ENCODE data around the gene MYL10. TPM values are rescaled to one million over a fixed set of nuclear protein-coding genes. Genes with fewer than 3 reads are reported as not detected.

MYL10 gene
- total and polyA plus RNA-seq, 2 experiments from 2014 or later: 1.3 TPM; not detected in 1

DNA sequence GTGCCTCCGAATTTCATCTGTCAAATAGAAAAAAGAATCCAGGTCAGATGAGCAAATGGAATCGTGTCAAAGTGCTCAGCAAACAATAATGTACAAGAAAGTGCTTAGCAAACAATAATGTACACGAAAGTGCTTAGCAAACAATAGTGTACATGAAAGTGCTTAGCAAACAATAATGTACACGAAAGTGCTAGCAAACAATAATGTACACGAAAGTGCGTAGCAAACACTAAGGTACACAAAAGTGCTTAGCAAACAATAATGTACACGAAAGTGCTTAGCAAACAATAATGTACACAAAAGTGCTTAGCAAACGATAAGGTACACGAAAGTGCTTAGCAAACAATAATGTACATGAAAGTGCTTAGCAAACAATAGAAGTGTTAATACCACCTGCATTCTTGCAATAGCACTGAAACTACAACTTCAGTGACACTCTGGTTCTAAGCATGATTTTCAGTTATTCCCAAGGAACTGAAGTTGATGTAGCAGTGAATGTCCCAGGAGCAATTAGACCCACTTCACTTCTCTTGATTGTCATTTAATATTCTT lies 33.4 kb upstream of the MYL10 start (continued):
- TF ChIP-seq, protein P1, sequence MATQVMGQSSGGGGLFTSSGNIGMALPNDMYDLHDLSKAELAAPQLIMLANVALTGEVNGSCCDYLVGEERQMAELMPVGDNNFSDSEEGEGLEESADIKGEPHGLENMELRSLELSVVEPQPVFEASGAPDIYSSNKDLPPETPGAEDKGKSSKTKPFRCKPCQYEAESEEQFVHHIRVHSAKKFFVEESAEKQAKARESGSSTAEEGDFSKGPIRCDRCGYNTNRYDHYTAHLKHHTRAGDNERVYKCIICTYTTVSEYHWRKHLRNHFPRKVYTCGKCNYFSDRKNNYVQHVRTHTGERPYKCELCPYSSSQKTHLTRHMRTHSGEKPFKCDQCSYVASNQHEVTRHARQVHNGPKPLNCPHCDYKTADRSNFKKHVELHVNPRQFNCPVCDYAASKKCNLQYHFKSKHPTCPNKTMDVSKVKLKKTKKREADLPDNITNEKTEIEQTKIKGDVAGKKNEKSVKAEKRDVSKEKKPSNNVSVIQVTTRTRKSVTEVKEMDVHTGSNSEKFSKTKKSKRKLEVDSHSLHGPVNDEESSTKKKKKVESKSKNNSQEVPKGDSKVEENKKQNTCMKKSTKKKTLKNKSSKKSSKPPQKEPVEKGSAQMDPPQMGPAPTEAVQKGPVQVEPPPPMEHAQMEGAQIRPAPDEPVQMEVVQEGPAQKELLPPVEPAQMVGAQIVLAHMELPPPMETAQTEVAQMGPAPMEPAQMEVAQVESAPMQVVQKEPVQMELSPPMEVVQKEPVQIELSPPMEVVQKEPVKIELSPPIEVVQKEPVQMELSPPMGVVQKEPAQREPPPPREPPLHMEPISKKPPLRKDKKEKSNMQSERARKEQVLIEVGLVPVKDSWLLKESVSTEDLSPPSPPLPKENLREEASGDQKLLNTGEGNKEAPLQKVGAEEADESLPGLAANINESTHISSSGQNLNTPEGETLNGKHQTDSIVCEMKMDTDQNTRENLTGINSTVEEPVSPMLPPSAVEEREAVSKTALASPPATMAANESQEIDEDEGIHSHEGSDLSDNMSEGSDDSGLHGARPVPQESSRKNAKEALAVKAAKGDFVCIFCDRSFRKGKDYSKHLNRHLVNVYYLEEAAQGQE (IDR thresholded peaks at IDR 0.05; ENCODE audit: unreplicated experiment): no peak
- TF ChIP-seq, protein P2, sequence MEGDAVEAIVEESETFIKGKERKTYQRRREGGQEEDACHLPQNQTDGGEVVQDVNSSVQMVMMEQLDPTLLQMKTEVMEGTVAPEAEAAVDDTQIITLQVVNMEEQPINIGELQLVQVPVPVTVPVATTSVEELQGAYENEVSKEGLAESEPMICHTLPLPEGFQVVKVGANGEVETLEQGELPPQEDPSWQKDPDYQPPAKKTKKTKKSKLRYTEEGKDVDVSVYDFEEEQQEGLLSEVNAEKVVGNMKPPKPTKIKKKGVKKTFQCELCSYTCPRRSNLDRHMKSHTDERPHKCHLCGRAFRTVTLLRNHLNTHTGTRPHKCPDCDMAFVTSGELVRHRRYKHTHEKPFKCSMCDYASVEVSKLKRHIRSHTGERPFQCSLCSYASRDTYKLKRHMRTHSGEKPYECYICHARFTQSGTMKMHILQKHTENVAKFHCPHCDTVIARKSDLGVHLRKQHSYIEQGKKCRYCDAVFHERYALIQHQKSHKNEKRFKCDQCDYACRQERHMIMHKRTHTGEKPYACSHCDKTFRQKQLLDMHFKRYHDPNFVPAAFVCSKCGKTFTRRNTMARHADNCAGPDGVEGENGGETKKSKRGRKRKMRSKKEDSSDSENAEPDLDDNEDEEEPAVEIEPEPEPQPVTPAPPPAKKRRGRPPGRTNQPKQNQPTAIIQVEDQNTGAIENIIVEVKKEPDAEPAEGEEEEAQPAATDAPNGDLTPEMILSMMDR (conservative IDR thresholded peaks at IDR 0.05; ENCODE audit: low read depth in 2 of 2): no peak
- no peak for TF ChIP-seq ZNF331 (CRISPR knock-in tag; IDR thresholded peaks at IDR 0.05; ENCODE audit: low read depth)
- TF ChIP-seq NANOG (IDR thresholded peaks at IDR 0.05; ENCODE audit: borderline replicate concordance): no peak
- TF ChIP-seq EZH2 (IDR thresholded peaks at IDR 0.05; ENCODE audit: low read depth, unreplicated experiment): no peak
- TF ChIP-seq STAT1 (IDR thresholded peaks at IDR 0.05; ENCODE audit: unreplicated experiment): no peak
- TF ChIP-seq CREB1 (CRISPR knock-in tag; IDR thresholded peaks at IDR 0.05; ENCODE audit: low read depth): no peak

DNA sequence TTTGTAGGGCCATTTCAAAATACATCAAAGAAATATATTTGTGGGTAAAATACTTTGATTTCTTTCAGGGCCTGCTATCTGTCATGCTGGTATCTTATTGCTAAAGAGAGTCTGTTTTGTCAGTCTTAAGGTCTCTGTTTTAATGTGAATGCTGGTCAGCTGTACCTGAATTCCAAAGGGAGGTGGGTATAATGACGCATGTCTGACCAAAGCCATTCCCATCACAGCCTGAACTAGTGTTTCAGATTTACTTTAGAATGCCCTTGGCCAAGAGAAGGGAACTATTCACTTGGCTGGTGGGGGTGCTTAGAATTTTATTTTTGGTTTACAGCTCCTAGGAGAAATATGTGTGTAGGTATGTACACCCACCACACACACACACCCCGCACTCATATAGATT lies 30.6 kb upstream of the MYL10 start:
- H2AFZ ChIP-seq: no peak overlapping the region
- H3K4me2 ChIP-seq: no peak overlapping the region
- no peaks in the 10 kb centered on the region for H3K27me3 ChIP-seq (ENCODE audit: insufficient read depth)
- no peak overlapping the region for H3K27ac ChIP-seq (ENCODE audit: low read depth)
- peaks cover 16% of the 10 kb centered on the region for H3K4me1 ChIP-seq (ENCODE audit: insufficient read depth)
- H3K36me3 ChIP-seq (ENCODE audit: insufficient read depth): no peaks in the 10 kb centered on the region
- Mint-ChIP-seq H3K27ac (no peak overlapping the region), H3K4me3 (no peak overlapping the region), H3K27me3 (ENCODE audit: insufficient read depth, low read depth, poor library complexity) (peaks cover 10% of the 10 kb centered on the region), H3K36me3 (ENCODE audit: low read depth) (peaks cover 4% of the 10 kb centered on the region; the same call in 2 of the 3 replicates), H3K9me3 (peaks cover 13% of the 10 kb centered on the region), H3K4me1 (peaks cover 16% of the 10 kb centered on the region)
- TF ChIP-seq STAT1 (IDR thresholded peaks at IDR 0.05; ENCODE audit: unreplicated experiment): no peak
- no peak for TF ChIP-seq EZH2 (IDR thresholded peaks at IDR 0.05; ENCODE audit: low read depth, unreplicated experiment)
- TF ChIP-seq, protein P3, sequence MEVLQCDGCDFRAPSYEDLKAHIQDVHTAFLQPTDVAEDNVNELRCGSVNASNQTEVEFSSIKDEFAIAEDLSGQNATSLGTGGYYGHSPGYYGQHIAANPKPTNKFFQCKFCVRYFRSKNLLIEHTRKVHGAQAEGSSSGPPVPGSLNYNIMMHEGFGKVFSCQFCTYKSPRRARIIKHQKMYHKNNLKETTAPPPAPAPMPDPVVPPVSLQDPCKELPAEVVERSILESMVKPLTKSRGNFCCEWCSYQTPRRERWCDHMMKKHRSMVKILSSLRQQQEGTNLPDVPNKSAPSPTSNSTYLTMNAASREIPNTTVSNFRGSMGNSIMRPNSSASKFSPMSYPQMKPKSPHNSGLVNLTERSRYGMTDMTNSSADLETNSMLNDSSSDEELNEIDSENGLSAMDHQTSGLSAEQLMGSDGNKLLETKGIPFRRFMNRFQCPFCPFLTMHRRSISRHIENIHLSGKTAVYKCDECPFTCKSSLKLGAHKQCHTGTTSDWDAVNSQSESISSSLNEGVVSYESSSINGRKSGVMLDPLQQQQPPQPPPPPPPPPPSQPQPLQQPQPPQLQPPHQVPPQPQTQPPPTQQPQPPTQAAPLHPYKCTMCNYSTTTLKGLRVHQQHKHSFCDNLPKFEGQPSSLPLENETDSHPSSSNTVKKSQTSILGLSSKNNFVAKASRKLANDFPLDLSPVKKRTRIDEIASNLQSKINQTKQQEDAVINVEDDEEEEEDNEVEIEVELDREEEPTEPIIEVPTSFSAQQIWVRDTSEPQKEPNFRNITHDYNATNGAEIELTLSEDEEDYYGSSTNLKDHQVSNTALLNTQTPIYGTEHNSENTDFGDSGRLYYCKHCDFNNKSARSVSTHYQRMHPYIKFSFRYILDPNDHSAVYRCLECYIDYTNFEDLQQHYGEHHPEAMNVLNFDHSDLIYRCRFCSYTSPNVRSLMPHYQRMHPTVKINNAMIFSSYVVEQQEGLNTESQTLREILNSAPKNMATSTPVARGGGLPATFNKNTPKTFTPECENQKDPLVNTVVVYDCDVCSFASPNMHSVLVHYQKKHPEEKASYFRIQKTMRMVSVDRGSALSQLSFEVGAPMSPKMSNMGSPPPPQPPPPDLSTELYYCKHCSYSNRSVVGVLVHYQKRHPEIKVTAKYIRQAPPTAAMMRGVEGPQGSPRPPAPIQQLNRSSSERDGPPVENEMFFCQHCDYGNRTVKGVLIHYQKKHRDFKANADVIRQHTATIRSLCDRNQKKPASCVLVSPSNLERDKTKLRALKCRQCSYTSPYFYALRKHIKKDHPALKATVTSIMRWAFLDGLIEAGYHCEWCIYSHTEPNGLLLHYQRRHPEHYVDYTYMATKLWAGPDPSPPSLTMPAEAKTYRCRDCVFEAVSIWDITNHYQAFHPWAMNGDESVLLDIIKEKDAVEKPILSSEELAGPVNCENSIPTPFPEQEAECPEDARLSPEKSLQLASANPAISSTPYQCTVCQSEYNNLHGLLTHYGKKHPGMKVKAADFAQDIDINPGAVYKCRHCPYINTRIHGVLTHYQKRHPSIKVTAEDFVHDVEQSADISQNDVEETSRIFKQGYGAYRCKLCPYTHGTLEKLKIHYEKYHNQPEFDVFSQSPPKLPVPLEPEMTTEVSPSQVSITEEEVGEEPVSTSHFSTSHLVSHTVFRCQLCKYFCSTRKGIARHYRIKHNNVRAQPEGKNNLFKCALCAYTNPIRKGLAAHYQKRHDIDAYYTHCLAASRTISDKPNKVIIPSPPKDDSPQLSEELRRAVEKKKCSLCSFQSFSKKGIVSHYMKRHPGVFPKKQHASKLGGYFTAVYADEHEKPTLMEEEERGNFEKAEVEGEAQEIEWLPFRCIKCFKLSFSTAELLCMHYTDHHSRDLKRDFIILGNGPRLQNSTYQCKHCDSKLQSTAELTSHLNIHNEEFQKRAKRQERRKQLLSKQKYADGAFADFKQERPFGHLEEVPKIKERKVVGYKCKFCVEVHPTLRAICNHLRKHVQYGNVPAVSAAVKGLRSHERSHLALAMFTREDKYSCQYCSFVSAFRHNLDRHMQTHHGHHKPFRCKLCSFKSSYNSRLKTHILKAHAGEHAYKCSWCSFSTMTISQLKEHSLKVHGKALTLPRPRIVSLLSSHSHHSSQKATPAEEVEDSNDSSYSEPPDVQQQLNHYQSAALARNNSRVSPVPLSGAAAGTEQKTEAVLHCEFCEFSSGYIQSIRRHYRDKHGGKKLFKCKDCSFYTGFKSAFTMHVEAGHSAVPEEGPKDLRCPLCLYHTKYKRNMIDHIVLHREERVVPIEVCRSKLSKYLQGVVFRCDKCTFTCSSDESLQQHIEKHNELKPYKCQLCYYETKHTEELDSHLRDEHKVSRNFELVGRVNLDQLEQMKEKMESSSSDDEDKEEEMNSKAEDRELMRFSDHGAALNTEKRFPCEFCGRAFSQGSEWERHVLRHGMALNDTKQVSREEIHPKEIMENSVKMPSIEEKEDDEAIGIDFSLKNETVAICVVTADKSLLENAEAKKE (CRISPR knock-in tag; IDR thresholded peaks at IDR 0.05): no peak
- no peak for TF ChIP-seq NANOG (IDR thresholded peaks at IDR 0.05; ENCODE audit: borderline replicate concordance)
- no peak for TF ChIP-seq EZH2phosphoT487 (IDR thresholded peaks at IDR 0.05; ENCODE audit: unreplicated experiment)
- TF ChIP-seq POLR2AphosphoS5 (IDR thresholded peaks at IDR 0.05; ENCODE audit: low read depth): no peak
- TF ChIP-seq JUNB (IDR thresholded peaks at IDR 0.05; ENCODE audit: unreplicated experiment): no peak
- no peaks in the 10 kb centered on the region for H3F3A ChIP-seq (replicated peaks; ENCODE audit: low read depth)
- H3K9me2 ChIP-seq (ENCODE audit: insufficient read depth): no peaks in the 10 kb centered on the region
- no peak for ATAC-seq
- no peaks in the 10 kb centered on the region for H3K79me2 ChIP-seq (replicated peaks; ENCODE audit: insufficient read depth)
- no peaks in the 10 kb centered on the region for H4K20me1 ChIP-seq (replicated peaks; ENCODE audit: insufficient read depth)
- H3K4me3 ChIP-seq: no peak overlapping the region
- DNase-seq (ENCODE audit: low spot score): peak; percentile 30

Measured in GM23338 (cell line).